HT-29 (cell line): ENCODE measurements around the gene NKD1. TPM values are rescaled to one million over a fixed set of nuclear protein-coding genes. Genes with fewer than 3 reads are reported as not detected.
"Not testable (repeated sequence)": the region's sequence is repeated elsewhere in the genome, so short reads cannot be mapped to it uniquely, and the experiment has no call there.

Experiments
- DNase-seq: peaks from one replicate; pipeline ENCODE4 v3.0.0-alpha.2; 2015; ENCODE audit warnings: low spot score
- total RNA-seq: library from RNA; depleted of rRNA; stranded (reverse); fragments of >200 nt; shearing (Covaris generic); gene quantifications from 2 replicates; pipeline ENCODE4 v1.2.3, GENCODE V29; 2014

NKD1 gene
- total RNA-seq, 1 experiment from 2014 or later, result 0.13 TPM

DNA sequence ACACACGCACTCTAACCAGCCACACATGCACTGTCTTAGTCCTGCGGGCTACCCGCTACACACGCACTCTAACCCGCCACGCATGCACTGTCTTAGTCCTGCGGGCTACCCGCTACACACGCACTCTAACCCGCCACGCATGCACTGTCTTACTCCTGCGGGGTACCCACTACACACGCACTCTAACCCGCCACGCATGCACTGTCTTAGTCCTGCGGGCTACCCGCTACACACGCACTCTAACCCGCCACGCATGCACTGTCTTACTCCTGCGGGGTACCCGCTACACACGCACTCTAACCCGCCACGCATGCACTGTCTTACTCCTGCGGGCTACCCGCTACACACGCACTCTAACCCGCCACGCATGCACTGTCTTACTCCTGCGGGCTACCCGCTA, 31.2 kb downstream of the NKD1 start:
- DNase-seq, result not testable (repeated sequence)

- no peak for DNase-seq
Measured at GRCh38 chr16:50580180-50580798, 32.1 kb downstream of the NKD1 start.

DNA sequence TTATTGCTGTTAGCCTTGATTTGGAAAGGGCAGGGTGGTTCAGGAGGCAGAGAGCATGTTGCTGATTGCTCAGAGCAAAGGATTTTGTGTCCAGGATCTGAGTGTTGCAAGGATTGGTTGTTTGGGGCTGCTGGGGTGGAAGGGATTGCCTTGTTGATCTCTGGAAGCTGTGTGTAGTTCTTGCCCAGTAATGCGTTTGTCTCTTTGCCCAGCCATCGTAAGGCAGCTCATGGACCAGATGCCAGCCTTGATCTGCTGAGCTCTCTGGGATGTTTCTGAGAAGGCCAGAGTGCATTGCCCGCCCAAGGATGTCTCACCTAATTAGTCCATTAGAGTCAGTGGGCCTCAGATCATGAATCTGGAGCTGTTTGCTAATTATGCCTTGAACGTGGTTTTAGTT, 33.6 kb downstream of the NKD1 start:
- no peak for DNase-seq

DNA sequence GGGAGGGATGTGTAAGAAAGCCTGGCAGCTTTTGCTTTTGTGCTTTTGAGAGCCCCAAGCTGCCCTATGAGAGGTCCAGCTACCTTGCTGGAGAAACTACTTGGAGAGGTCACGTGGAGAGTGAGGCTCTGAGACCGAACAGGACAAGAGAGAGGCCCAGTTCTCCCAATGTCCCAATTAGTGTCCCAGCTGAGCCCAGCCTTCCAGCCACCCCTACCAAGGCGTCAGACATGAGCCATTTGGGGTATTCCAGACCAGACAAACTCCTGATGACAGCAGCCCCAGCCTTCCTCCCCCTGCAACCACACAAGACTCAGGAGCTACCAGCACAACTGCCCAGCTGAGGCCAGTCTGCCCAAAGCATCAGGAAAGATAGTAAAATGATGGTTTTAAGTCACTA, 35.0 kb downstream of the NKD1 start:
- no peak for DNase-seq

DNA sequence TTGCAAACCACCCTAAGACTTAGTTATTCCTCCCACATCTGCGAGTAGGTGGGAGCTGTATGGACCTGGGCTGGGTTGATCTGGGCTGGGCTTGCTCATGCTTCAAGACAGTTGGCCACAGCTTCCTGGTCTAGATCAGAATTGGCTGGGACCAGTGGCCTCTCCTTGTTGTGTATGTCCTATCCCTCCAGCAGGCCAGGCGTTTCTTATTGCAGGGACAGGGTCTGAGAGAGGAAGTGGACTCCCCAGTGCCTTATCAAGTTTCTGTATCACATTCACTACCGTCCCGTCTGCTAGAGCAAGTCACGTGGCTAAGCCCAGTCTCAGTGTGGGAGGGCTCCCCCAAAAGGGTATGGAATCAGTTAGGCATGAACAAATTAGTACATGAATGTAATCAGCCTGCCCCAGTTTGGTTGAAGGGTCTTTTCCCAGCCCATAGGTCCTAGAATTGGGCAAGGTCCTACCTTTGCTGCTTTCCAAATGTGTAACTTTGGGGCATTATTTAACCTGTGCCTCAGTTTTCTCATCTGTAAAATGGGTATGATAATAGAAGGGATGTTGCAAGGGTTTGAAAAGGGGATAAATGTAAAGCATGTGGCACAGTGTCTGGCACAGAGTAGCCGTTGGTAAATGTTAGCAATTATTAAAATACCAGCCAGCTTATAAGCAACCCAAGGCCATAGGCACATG, 36.0 kb downstream of the NKD1 start:
- DNase-seq, result no peak

- no peak for DNase-seq
Measured at GRCh38 chr16:50585331-50585776, 37.2 kb downstream of the NKD1 start.

DNA sequence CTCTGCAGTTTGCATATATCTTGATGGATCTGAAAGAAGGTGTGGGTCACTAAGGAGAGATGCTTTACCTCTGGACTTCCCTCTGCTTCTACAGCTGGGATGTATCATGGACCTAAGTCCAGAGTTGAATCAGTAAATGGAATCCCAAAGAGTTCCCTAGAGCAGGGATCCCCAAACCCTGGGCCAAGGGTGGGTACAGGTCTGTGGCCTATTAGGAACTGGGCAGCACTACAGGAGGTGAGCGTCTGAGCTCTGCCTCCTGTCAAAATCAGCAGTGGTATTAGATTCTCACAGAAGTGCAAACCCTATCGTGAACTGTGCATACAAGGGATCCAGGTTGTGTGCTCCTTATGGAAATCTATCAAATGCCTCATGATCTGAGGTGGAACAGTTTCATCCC, 39.3 kb downstream of the NKD1 start:
- no peak for DNase-seq

GRCh38 chr16:50588276-50588675, 40.1 kb downstream of the NKD1 start:
- no peak for DNase-seq

DNA sequence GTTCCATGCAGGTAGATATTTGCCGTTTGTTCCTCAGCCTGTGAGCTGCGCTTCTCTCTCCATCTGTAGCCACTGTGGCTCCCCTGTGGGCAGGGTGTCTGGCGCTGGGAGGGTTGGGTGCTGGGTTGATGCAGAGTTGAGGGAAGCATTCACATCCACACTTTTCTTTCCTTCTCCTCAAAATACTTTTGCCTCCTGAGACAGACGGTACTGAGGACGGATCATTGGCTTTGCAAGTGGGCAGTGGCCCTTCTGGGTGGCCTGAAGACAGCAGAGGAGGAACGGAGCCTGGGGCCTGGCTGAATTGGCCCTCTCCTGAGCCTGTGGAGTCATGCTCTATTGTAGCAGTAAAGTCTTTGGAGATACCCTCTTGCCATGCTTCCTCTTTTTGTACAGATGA, 43.0 kb downstream of the NKD1 start:
- no peak for DNase-seq

- DNase-seq, result peak; percentile 4
Measured at GRCh38 chr16:50591800-50592771, 43.9 kb downstream of the NKD1 start.

GRCh38 chr16:50592996-50593395, 44.8 kb downstream of the NKD1 start:
- no peak for DNase-seq

DNA sequence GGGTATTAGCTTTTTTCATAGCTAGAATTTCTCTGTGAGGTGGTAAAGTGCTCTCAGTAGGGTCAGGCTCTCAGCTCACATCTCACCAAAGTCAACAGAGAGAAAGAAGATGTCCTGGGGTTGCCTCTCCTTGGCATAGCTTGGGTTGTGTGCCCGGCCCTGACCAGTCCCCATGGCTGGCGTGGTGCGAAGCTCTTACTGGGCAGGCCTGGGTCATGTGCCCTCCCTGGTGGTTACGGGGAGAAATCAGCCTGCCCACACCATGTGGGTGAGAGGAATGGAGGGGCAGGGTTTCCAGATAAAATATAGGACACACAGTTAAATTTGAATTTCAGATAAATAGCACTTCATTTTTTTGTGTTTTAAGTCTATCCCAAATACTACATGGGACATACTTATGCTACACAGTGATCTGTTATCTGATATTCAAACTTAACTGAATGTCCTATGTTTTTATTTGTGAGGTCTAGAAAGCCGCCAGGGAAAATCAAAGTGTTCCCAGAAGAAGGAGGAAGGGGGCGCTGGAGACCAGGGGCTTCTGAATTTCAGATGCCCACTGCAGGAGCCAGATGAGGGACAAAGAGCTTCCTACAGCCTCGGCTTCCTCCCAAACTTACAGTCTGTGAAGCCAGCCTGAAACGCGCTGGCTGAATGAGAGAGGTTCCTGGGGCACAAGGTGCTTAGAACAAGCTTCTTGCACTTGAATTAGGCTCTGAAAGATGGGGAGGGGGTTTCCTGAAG, 45.4 kb downstream of the NKD1 start:
- DNase-seq, result no peak

DNA sequence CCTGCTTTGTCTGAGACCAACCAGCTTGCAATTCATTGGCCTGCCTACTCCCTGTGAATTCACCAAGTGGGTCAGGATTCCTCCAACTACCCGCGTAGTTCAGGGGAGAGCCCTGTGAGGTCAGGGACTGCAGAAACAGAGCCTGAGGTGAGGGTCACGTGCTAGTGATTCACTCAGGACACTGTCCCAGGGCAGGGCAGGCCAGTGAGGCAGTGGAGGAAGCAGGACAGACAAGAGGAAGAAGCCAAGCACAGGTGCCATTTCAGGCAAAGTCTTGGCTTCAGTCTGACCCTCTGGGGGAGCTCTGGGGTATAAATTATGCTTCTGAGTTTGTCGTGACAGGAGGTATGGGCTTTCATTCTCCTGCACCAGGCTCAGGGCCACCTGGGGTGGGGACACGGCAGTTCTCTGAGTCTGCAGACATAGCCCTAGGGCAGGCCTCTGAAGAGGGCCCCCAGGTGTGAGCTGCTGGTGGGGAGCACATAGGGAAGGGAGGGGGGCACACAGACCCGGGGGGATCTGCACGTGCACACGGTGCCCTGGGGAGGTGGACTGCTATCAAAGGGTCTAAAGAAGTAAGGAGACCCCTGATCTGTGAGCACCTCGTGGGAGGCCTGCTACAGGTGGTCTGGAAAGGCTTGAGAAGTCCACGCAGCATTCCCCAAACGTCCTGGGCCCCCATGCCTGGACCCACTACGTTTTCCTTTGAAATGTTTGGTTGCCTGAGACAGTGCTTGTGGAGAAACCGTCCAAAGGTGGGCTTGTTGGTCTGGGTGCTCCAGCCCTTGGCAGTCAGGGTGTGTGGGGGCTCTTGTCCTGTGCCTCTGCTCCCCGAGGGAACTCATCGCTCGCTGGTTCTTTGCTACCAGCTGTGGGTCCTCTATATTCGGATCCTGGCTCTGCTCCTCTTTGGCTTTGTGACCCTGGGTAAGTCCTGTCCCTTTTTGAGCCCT, 46.4 kb downstream of the NKD1 start:
- no peak for DNase-seq

DNA sequence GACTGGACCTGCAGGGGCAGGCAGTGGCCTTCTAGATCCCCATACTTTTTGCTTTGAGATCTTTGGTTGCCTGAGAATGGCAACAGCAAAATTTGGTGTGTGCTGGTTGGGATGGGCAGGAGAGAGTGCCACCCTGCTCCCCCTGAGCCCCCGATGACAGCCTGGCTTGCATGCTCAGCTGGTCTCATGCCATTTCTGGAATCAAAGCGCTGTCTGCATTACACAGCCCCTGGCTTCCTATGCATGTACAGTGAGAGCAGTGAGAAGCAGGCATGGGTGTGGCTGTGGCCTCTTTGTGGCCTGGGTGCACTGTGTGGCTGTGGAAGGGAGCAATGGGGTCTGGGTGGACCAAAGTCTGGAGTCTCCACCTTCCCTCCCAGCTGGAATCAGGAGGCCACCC, 47.7 kb downstream of the NKD1 start:
- DNase-seq, result no peak

GRCh38 chr16:50596762-50597450, 48.7 kb downstream of the NKD1 start:
- no peak for DNase-seq

DNA sequence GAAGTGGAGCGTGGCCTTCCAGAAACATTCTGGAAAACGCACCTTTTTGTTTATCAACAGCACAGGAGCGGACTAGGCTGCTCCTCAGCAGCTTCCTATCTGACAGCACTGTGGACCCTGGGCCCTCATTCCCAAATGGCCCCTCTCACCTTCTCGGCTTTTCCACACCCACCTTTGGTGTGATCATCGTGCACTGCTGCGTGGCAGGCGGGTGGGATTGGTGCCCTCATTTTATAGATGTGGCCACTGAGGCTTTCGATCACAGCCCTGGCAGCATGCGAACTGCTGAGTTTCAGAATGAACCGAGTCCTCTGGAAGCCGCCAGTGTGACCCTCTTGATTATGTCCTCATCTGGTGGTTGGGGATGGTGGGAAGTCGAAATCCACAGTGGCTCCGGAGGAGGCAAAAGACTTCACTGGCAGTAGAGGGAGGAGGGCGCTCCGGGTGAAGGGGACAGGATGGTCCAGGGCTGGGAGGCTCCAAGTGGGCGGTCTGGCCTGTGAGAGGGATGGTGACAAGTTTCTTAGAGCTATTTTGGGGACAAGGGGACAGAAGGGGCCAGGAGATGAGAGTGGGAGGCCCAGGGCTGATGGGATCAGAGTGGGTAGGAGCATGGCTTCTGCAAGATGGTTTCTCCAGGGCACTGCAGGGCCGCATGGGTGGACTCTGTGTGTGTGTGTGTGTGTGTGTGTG, 49.5 kb downstream of the NKD1 start:
- DNase-seq, result no peak

DNA sequence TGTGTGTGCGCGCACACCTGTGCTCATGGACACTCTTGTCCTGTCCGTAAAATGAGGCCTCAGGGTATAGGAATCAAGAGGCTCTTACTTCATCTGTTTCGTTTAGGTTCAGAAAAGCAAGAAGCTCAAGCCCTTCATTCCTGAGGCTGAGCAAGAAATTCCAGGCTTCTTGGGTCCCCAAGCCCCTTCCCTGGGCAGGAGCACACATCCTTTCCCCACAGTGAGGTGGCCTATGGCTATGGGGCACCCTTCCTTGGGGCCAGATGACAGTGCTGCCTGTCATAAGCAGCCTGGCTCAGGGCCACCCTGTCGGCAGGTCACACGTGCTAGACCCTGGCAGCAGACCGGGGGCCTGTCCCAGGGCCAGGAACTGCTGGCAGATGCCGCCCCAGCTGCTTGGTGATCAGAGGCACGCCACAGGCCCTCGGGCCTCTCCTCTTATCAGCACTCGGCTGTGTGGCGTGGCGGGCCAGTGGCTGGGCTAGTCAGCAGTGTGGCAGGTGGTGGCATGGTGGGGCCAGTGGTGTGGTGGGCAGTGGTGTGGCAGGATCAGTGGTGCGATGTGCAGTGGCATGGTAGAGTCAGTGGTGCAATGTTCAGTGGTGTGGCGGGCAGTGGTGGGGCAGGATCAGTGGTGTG, 50.2 kb downstream of the NKD1 start:
- no peak for DNase-seq

DNA sequence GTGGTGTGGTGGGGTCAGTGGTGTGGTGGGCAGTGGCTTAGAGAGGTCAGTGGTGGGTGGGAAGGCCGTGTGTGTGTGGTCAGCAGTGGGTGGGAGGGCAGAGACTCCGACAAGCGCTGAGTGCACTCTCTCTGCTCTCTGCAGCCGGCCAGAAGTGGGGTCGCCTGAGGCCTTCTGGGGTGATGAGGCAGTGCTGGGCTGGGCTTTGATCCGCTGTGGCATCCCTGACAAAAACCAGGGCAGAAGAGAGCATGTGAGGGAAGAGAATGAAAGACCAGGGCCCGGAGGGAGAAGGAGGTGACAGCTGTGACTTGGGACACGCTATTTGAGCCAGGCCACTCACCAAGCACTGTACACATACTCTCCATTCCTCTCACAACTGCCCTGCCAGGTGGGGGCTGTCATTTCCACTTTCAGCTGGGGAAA, 50.8 kb downstream of the NKD1 start:
- no peak for DNase-seq

- no peak for DNase-seq
Measured at GRCh38 chr16:50599494-50599893, 51.3 kb downstream of the NKD1 start.
